ENCODE results near the gene TDO2.

The TDO2 gene

GRCh38 chr4:155954939-155955338 lies 51.4 kb downstream of the TDO2 start:
- no peak for DNase-seq

GRCh38 chr4:155956461-155956860 lies 53.0 kb downstream of the TDO2 start:
- DNase-seq = no peak

GRCh38 chr4:155959417-155959816 lies 55.9 kb downstream of the TDO2 start:
- DNase-seq = no peak

- no peak for DNase-seq
These were observed 57.0 kb downstream of the TDO2 start for GRCh38 chr4:155960522-155960921.

- DNase-seq = no peak
These were observed 58.1 kb downstream of the TDO2 start for GRCh38 chr4:155961575-155961974.

- no peak for DNase-seq
These were observed 59.3 kb downstream of the TDO2 start for GRCh38 chr4:155962767-155963166.

GRCh38 chr4:155964016-155964891 lies 60.8 kb downstream of the TDO2 start:
- no peak for DNase-seq

GRCh38 chr4:155966171-155966570 lies 62.7 kb downstream of the TDO2 start:
- DNase-seq = no peak

GRCh38 chr4:155966731-155967395 lies 63.4 kb downstream of the TDO2 start:
- DNase-seq = no peak

All from Kasumi-1 (cell line).